ENCODE measurements around the gene LRRTM1.

LRRTM1 gene

GRCh38 chr2:80322958-80323357 lies 18.4 kb upstream of the LRRTM1 start:
- Mint-ChIP-seq H3K27me3 (peaks cover 4% of the 10 kb centered on the region), H3K36me3 (no peaks in the 10 kb centered on the region), H3K4me1 (no peaks in the 10 kb centered on the region), H3K4me3 (no peak overlapping the region), H3K9me3 (no peaks in the 10 kb centered on the region), H3K27ac (no peak overlapping the region)
- CTCF ChIA-PET = no interaction called here
- DNase-seq = no peak

- CTCF ChIA-PET = no interaction called here
- H3K4me1 Mint-ChIP-seq = no peaks in the 10 kb centered on the region
- no peaks in the 10 kb centered on the region for H3K36me3 Mint-ChIP-seq
- H3K4me3 Mint-ChIP-seq = no peak overlapping the region
- H3K27me3 Mint-ChIP-seq = peaks cover 4% of the 10 kb centered on the region
- H3K27ac Mint-ChIP-seq = no peak overlapping the region
- DNase-seq = no peak
- H3K9me3 Mint-ChIP-seq = no peaks in the 10 kb centered on the region
Measured at GRCh38 chr2:80322311-80322920, 17.9 kb upstream of the LRRTM1 start.

DNA sequence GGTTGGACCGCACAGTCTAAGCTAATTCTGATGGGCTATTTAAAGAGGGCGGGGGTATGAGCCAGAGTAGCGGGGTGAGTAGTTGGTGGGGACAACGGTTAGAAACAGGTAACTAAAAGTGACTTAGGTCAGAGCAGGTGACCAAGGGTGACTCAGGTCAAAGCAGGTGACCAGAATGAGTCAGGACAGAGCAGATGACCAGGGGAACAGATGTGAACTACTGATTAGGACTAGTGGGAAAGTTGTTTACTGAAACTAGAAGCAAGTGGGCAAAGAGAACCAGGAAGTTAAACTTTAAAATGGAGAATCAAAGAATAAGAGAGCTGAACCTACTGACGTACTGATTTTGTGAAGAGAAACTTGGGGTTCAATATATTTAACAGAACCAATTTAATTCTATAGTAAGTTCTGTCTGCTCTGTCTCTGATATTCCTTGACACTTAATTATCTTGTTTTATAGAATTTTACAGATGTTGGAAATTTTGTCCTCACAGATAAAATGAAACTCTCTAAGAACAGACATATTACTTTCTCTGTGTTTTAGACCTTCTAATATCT lies 7.8 kb upstream of the LRRTM1 start:
- Mint-ChIP-seq H3K36me3 (no peaks in the 10 kb centered on the region), H3K27me3 (no peaks in the 10 kb centered on the region), H3K27ac (no peak overlapping the region), H3K4me3 (no peak overlapping the region), H3K9me3 (no peaks in the 10 kb centered on the region), H3K4me1 (no peaks in the 10 kb centered on the region)
- CTCF ChIA-PET = no interaction called here
- no peak for DNase-seq

GRCh38 chr2:80311304-80311703 lies 6.8 kb upstream of the LRRTM1 start:
- no peak for DNase-seq
- Mint-ChIP-seq H3K4me3 (no peak overlapping the region), H3K36me3 (no peaks in the 10 kb centered on the region), H3K27me3 (peaks cover 1% of the 10 kb centered on the region), H3K9me3 (no peaks in the 10 kb centered on the region), H3K4me1 (no peaks in the 10 kb centered on the region), H3K27ac (no peak overlapping the region)
- CTCF ChIA-PET = no interaction called here

DNA sequence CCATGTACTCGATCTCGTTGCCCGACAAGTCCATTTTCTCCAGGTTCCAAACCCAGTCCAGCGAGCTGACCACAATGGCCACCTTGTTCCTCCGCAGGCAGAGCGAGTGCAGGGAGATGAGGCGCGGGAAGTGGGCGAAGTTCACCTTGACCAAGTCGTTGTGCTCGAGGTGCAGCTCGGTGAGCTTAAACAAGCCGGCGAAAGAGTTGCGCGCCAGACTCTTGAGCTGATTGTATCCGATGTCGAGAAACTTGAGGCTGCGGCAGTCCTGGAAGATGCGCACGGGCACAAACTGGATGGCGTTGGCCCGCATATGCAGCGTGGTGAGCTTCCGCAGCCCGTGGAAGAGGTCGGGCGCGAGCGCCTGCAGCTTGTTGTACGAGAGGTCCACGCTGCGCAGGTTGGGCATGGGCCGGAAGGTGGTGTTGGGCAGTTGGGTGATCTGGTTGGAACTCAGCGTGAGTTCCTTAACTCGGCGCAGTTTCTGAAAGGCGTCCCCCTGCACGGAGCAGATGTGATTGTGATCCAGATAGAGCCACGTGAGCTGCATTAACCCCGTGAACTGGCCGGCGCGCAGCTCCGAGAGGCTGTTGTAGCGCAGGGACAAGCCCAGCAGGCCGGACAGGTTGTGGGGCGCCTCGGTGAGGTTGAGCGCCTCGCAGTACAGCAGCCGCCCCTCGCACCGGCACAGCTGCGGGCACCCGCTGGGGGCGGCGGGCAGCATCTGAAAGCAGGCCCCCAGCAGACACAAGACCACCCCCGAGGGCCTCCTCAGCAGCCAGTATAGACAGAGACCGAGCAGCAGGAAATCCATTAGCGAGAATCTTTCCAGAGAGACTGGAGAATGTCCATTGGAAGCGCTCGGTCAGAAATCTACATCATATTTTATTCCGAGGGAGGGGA lies 1.3 kb downstream of the LRRTM1 start:
- Mint-ChIP-seq H3K4me3 (no peak overlapping the region), H3K27me3 (peaks cover 60% of the 10 kb centered on the region), H3K36me3 (no peaks in the 10 kb centered on the region), H3K27ac (no peak overlapping the region), H3K4me1 (no peaks in the 10 kb centered on the region), H3K9me3 (no peaks in the 10 kb centered on the region)
- DNase-seq = no peak
- CTCF ChIA-PET = no interaction called here

GRCh38 chr2:80302314-80303005 lies 2.1 kb downstream of the LRRTM1 start:
- H3K27me3 Mint-ChIP-seq = peaks cover 60% of the 10 kb centered on the region
- no peaks in the 10 kb centered on the region for H3K36me3 Mint-ChIP-seq
- no peak overlapping the region for H3K4me3 Mint-ChIP-seq
- H3K4me1 Mint-ChIP-seq = no peaks in the 10 kb centered on the region
- no peak for DNase-seq
- no peaks in the 10 kb centered on the region for H3K9me3 Mint-ChIP-seq
- CTCF ChIA-PET = no interaction called here
- no peak overlapping the region for H3K27ac Mint-ChIP-seq

- DNase-seq = no peak
- H3K27ac Mint-ChIP-seq = no peak overlapping the region
- H3K4me1 Mint-ChIP-seq = no peaks in the 10 kb centered on the region
- H3K9me3 Mint-ChIP-seq = no peaks in the 10 kb centered on the region
- CTCF ChIA-PET = no interaction called here
- H3K36me3 Mint-ChIP-seq = no peaks in the 10 kb centered on the region
- H3K4me3 Mint-ChIP-seq = no peak overlapping the region
- H3K27me3 Mint-ChIP-seq = peaks cover 60% of the 10 kb centered on the region
Measured at GRCh38 chr2:80302001-80302313, 2.6 kb downstream of the LRRTM1 start.

DNA sequence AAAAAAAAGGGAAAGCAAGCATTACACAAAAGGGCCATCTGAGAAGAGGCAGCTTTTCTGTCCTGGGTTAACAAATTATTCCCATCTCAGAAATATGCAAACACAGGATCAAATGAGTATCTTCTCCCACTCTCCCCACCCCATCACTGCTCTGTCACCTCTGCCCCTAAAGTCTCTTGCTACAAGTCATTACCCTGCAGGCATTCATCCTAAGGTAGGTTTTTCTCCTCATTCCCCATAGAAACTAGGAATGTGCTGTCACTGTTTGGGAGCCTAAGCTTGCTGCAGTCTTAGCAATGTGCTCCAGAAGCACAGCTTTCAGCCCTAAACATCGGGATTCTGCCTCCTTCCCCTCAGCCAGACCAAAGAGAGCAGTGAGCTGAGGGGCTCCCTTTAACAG lies 3.6 kb downstream of the LRRTM1 start:
- H3K9me3 Mint-ChIP-seq = no peaks in the 10 kb centered on the region
- no peak overlapping the region for H3K27ac Mint-ChIP-seq
- no peaks in the 10 kb centered on the region for H3K36me3 Mint-ChIP-seq
- no peaks in the 10 kb centered on the region for H3K4me1 Mint-ChIP-seq
- no peak for DNase-seq
- CTCF ChIA-PET = no interaction called here
- H3K27me3 Mint-ChIP-seq = peaks cover 56% of the 10 kb centered on the region
- no peak overlapping the region for H3K4me3 Mint-ChIP-seq

GRCh38 chr2:80300346-80300745 lies 4.2 kb downstream of the LRRTM1 start:
- H3K4me1 Mint-ChIP-seq = no peaks in the 10 kb centered on the region
- H3K4me3 Mint-ChIP-seq = no peak overlapping the region
- no peak for DNase-seq
- no peaks in the 10 kb centered on the region for H3K9me3 Mint-ChIP-seq
- CTCF ChIA-PET = no interaction called here
- H3K27me3 Mint-ChIP-seq = peaks cover 50% of the 10 kb centered on the region
- H3K36me3 Mint-ChIP-seq = no peaks in the 10 kb centered on the region
- no peak overlapping the region for H3K27ac Mint-ChIP-seq

- no peak overlapping the region for H3K27ac Mint-ChIP-seq
- H3K36me3 Mint-ChIP-seq = no peaks in the 10 kb centered on the region
- no peak for DNase-seq
- CTCF ChIA-PET = interaction anchor here (0.8 kb wide), 1 partner anchor 41 kb away, joined by 3 read pairs; no protein-coding TSS in a partner anchor
- no peaks in the 10 kb centered on the region for H3K4me1 Mint-ChIP-seq
- H3K9me3 Mint-ChIP-seq = no peaks in the 10 kb centered on the region
- peaks cover 43% of the 10 kb centered on the region for H3K27me3 Mint-ChIP-seq
- H3K4me3 Mint-ChIP-seq = no peak overlapping the region
Measured at GRCh38 chr2:80299661-80300060, 4.9 kb downstream of the LRRTM1 start.

DNA sequence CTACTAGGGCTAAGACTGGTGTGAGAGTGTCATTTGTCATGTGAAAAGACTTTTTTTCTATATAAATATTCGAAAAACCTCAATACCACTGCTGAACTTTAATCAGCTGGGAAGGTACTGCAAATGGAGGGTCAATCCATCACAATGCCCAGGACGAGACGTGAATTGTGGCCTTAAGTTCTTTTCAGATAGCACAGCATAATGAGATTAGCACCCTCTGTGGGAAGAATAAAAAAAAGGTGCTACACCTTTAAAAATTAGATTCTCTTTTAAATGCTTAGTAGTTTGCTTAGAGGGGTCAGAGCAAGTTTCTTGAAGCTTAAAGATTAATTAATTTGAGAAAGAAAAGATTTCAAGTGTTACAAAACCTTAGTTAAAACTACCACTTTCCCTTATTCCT lies 5.6 kb downstream of the LRRTM1 start:
- H3K4me1 Mint-ChIP-seq = no peaks in the 10 kb centered on the region
- H3K4me3 Mint-ChIP-seq = no peak overlapping the region
- no peak overlapping the region for H3K27ac Mint-ChIP-seq
- H3K27me3 Mint-ChIP-seq = peaks cover 36% of the 10 kb centered on the region
- H3K9me3 Mint-ChIP-seq = no peaks in the 10 kb centered on the region
- CTCF ChIA-PET = interaction anchor here (0.8 kb wide), 1 partner anchor 42 kb away, joined by 3 read pairs; no protein-coding TSS in a partner anchor
- DNase-seq = no peak
- no peaks in the 10 kb centered on the region for H3K36me3 Mint-ChIP-seq

GRCh38 chr2:80293039-80293438 lies 11.5 kb downstream of the LRRTM1 start:
- H3K4me3 Mint-ChIP-seq = no peak overlapping the region
- no peak overlapping the region for H3K27ac Mint-ChIP-seq
- H3K9me3 Mint-ChIP-seq = no peaks in the 10 kb centered on the region
- H3K4me1 Mint-ChIP-seq = no peaks in the 10 kb centered on the region
- CTCF ChIA-PET = no interaction called here
- DNase-seq = no peak
- no peaks in the 10 kb centered on the region for H3K27me3 Mint-ChIP-seq
- no peaks in the 10 kb centered on the region for H3K36me3 Mint-ChIP-seq

DNA sequence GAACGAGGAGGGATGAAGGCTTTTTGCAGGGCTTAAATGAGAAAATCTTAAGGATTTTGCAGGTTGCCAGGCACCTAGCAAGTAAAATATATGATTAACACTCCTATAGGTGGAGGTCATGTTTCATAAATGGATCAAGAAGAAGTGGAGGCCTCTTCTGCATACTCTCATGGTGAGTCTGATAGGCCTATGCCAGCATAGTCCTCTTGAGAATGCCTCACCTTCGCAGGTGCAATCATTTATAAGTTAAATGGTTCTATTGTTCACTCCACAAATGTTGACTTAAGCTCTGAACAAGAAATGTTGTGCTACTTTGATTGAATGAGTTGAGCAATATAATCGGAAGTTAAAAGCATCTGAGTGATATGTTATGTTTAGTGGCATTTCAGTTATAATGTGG lies 12.1 kb downstream of the LRRTM1 start:
- Mint-ChIP-seq H3K27me3 (no peaks in the 10 kb centered on the region), H3K36me3 (no peaks in the 10 kb centered on the region), H3K27ac (no peak overlapping the region), H3K4me1 (no peaks in the 10 kb centered on the region), H3K4me3 (no peak overlapping the region), H3K9me3 (no peaks in the 10 kb centered on the region)
- no peak for DNase-seq
- CTCF ChIA-PET = no interaction called here

DNA sequence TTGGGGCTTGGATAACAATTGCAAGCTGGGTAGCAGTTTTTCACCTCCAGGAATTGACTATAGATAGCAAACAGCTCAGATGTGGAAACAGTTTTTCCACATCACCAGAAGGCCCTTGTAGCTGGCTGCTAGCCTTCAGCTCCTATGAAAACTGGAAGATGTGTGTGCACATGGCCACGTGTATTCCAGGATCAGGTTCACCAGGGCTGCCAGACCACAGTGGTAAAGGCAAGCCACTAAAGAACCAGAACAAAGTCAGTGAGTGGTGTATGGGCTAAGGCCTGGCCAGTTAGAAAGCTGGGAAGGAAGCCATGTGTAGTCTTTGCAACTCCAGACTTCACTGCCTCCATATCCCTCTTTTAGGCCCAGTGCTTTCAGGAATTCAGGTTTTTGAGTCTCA lies 12.9 kb downstream of the LRRTM1 start:
- Mint-ChIP-seq H3K27me3 (no peaks in the 10 kb centered on the region), H3K36me3 (no peaks in the 10 kb centered on the region)
- CTCF ChIA-PET = no interaction called here

GRCh38 chr2:80288576-80288975 lies 16.0 kb downstream of the LRRTM1 start:
- CTCF ChIA-PET = no interaction called here
- Mint-ChIP-seq H3K4me1 (no peaks in the 10 kb centered on the region), H3K9me3 (no peaks in the 10 kb centered on the region), H3K27me3 (no peaks in the 10 kb centered on the region), H3K36me3 (no peaks in the 10 kb centered on the region), H3K27ac (no peak overlapping the region), H3K4me3 (no peak overlapping the region)
- no peak for DNase-seq

More for the DNA sequence above, 12.9 kb downstream of the LRRTM1 start:
- H3K9me3 Mint-ChIP-seq = no peaks in the 10 kb centered on the region
- H3K4me1 Mint-ChIP-seq = no peaks in the 10 kb centered on the region
- H3K4me3 Mint-ChIP-seq = no peak overlapping the region
- H3K27ac Mint-ChIP-seq = no peak overlapping the region
- DNase-seq = no peak

All from activated naive CD4-positive, alpha-beta T cell treated with anti-CD3 and anti-CD28 coated beads, Interleukin-2, amount 10 ng/mL, durations not matched to agents 7 days and 5 days (primary cell).